GM21717 (cell line): ENCODE results near the gene USPL1.
A peak's percentile ranks its signal among the peaks of the same experiment; 100 is the strongest.
"Not testable (repeated sequence)": the region's sequence is repeated elsewhere in the genome, so short reads cannot be mapped to it uniquely, and the experiment has no call there.

Experiments
- ATAC-seq: cut with Tn5 transposase; IDR thresholded peaks from one replicate; pipeline ENCODE4 v1.9.1; 2021; ENCODE audit warnings: mild to moderate bottlenecking, moderate library complexity; ENCODE audit not compliant: unreplicated experiment

The USPL1 gene

DNA sequence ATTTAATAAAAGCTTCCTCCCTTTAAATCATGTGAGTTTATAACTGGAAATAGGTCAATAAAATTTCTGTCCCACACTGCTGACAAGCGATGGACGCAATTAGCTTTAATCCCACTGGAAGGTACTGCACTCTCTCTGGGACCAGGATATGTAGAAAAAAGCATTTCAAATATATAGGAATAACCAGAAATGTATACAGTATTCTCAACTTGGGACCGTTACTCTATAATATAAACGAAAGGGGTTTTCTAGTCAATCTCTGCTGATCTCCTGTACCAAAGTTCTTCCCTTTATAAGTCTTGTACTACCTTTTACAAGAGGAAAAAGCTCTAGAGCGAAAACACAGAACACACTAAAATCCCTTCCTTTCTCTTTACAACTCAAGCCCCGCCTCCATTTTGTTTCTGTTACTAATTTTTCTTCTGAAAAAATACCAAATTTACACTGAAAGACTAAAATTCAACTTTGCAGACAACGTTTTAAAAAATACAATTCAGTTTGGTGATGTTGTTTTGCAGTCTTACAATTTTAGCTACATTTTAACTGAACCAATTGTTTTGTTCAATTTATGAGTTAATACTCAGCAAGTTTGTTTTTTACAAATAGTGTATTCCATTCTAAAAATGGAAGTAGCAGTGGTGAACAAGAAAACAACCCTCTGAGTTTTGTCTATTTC, 1.7 kb upstream of the USPL1 start:
- ATAC-seq, result no peak

DNA sequence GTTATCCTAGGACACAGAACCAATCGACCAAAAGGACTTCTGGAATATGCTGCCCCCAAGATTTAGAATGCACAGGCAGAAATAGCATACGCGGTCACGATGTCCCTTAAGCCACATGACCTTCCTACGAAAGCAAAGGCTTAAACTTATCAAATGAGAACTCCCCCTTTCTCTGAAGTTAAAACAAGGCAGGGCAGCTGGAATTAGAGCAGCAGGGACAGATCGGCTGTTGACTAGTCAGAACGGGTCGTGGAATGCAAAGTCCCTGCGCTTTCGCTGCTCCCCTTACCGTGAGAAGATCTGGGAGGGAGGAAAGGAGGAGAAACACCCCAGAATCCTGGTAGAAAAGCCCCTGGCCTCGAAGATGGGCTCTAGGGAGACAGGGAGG, 799 bp upstream of the USPL1 start:
- ATAC-seq, result peak; percentile 25

GRCh38 chr13:30618186-30618929, 638 bp downstream of the USPL1 start:
- ATAC-seq, result no peak

DNA sequence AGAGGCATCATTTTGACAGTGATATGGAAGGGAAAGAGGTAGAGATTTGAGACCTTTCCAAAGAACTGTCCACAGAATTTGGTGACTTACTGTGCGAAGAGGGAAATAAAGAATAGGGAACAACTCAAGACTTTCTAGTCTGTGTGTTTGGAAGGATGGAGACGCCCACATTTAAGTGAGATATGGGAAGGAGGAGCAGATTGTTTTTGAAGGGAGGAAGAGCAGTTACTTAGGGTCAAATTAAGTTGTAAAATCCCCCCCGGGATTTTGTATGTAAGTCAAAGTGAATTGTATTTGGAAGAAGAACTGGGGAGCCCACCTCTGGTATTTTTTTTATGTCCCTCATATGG, 1.2 kb downstream of the USPL1 start:
- ATAC-seq, result no peak

- ATAC-seq, result no peak
Observed at GRCh38 chr13:30619731-30620130, 2.0 kb downstream of the USPL1 start.

DNA sequence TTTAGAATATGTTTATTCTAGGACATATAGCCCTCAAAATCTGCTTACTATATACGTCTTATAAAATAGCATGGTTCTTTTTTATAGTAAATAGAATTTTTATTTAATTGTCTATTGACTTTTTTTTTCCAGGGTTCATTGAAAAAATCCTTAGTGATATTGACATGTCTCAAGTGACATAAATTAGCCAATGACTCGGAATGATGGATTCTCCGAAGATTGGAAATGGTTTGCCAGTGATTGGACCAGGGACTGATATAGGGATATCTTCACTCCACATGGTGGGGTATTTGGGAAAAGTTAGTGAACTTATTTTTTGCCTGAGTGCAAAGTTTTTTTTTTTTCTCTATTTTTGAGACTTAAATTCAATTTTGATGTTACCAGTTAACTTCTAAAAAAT, 3.2 kb downstream of the USPL1 start:
- no peak for ATAC-seq

- no peak for ATAC-seq
Observed at GRCh38 chr13:30622551-30622950, 4.8 kb downstream of the USPL1 start.

DNA sequence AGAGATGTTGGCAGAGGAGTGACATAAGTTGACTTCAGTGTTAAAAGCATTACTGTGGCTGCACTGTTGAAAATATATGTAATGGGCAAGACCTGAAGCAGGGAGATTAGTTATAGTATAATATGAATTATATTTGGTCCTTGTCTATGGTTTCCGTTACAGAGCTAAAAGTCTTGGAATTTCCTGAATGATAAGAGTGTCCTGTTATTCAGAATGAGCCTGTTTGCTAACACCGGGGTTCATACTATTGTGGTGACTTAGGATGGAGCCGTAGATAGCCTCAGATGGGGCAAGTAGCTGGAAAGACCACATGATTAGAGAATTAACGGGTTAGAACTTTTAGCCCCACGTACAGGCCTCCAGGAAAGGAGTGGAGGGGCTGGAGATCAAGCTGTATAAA, 5.7 kb downstream of the USPL1 start:
- no peak for ATAC-seq

DNA sequence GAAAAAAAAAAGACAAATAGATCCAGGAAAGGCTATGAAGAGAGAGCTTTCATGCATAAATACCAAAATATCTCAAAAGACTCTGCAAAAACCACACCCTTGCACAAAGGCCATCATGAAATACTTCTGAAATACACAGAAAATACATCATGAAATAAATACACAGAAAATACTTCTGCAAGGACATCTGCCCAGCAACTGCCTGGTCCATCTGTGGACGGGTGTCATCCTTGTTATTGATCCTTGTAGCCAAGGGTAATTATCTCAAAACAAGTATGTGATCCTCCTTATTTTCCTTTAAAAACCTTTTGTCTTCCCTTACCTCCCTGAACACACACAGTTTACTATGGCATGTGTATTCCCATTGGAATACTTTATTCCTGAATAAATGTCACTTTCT, 6.9 kb downstream of the USPL1 start:
- no peak for ATAC-seq

DNA sequence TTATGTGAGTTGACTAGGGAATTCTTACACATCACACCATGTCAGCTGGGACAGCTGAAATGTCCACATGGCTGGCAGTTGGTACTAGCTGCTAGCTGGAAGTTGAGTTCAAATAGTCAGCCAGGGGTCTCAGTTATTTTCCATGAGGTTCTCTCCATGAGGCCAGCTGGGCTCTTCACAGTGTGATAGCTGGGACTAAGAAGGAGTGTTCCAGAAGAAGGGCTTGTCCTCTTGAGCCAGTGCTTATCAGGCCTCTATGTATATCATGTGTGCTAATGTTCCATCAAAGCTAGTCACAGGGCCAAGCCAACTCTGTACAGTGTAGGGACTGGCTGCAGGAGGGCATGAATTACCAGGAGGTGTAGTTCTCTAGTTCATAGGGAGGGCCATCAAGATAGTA, 11.8 kb downstream of the USPL1 start:
- ATAC-seq, result no peak

DNA sequence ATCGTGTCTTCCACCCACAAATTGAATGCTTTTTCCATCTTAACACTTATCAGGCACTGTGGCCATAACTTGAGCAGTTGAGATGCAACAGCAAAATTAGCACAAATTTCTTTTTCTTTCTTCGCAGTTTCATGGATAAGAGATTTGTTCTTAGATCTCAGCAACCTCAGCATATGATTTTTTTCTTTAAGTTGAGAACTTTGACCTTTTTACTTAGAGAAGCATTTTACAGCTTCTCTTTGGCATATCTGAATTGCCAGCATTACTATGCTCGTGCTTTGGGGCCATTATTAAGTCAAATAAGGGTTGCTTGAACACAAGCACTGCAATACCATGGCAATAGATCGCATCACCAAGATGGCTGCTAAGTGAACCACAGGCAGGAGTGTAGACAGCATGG, 16.1 kb downstream of the USPL1 start:
- no peak for ATAC-seq

- ATAC-seq, result no peak
Observed at GRCh38 chr13:30634838-30635237, 17.1 kb downstream of the USPL1 start.

GRCh38 chr13:30638301-30638700, 20.6 kb downstream of the USPL1 start:
- ATAC-seq, result no peak

DNA sequence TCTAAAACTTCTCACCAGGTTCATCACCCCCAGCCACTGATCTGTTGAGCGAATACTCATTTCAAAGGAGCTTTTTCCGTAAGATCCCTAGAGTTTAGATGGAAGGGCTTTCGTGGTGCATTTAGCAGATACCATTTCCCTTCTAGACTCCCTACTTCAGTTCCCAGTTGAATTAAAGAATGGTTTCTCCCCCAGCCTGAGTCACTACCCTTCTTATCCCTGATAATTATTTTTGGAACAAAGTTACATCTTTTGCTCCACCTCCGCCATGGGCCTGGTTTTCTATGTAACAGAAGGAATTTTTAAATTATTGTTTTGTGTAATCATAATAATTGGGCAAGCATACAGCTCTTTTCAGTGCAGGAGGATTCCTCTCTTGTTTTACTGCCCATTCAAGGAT, 22.0 kb downstream of the USPL1 start:
- ATAC-seq, result no peak

DNA sequence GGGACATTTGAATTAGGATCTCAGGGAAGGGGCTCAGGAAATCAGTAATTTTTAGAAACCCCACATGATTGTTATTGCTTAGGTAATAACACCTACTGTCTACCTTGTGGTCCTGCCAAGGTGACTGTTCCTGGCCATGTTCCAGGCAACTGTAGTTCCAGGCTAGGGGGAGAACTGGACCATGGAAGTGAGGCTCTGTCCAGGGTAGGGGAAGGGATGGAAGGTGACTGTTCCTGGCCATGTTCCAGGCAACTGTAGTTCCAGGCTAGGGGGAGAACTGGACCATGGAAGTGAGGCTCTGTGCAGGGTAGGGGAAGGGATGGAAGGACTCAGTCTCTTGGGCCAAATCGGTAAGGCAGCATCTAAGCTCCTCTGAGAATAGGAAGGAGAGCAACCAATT, 23.5 kb downstream of the USPL1 start:
- not testable (repeated sequence) for ATAC-seq

DNA sequence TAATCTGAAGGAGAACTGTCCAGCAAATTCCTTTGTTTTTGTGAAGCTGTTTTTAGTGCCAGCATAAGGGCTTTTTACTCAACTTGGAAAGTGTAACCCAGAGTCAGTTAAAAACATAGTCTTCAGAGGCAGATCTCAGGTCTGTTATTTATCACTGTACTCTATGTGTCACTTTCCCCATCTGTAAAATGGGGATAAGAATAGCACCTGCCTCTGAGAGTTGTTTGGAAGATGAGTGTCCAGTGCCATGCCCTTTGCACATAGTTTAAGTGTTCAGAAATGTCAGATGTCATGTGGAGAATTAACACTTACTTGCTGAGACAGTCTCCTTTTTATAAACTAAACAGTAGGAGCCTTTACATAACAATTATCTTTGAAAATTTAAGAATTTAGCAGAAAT, 27.9 kb downstream of the USPL1 start:
- ATAC-seq, result no peak

- ATAC-seq, result no peak
Observed at GRCh38 chr13:30647420-30647819, 29.7 kb downstream of the USPL1 start.

DNA sequence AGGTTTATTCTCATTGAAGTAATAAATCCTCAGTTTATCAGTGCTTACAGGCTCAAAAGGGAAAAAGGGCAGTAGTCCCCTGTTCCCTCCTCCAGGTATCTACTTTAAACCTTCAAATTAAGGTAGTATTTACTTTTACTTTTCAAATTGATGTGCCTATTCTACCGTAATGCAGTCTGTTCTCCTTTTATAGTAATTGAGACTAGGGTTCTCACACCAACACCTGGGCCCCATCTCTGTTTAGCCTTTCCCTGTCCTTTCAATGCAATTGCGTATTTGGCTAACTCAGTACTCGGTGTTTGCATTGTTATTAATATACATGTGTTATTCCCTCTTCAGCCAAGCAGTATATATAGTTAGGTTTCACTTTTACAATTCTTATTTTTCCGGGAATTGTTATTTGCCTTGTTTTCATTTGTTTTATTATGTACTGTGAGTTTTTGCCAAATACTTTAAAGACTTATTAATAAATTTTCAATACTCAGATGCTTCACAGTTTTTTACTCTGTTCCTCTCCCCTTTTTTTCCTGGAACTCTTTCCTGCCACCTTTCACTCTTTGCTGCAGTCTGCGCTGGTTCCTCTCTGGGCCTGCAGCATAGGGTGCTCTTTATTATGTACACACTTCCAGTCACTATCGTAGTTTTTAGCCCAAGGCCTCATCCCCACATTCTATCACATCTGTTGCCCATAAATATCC, 30.3 kb downstream of the USPL1 start:
- no peak for ATAC-seq

DNA sequence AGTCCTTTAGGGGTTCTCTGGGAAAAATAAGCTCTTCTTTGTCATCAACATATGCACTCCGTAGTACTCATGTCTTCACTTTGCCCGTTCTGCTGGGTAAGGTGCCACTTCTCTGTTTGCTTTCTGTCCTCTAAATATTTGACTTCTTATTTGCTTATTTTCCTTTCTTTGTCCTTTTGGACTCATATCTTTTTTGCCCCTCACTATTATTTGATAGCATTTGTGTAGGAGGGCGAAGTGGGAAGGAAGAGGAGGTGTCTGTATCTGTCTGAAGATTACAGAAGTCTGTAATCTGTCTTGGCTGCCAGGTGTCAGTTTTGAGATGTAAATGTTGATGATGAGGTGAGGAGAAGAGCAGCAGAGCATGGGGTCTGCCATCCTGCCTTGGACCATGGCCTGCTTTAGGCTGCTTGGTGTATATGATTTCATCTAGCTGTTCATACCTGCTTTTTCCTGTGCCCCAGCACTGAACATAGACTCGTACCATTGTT, 30.8 kb downstream of the USPL1 start:
- no peak for ATAC-seq

DNA sequence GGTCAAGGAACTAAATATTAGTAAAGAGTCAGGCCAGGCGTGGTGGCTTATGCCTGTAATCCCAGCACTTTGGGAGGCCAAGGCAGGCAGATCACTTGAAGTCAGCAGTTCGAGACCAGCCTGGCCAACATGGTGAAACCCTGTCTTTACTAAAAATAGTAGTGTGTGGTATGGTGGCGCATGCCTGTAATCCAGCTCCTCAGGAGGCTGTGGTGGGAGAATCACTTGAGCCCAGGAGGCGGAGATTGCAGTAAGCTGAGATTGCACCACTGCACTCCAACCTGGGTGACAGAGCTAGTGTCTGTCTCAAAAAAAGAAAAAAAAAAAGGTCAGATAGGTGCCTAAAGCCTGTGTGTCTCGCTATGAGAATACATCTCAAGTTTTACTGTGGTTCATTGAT, 33.9 kb downstream of the USPL1 start:
- not testable (repeated sequence) for ATAC-seq

GRCh38 chr13:30652746-30653386, 35.1 kb downstream of the USPL1 start:
- no peak for ATAC-seq

- no peak for ATAC-seq
Observed at GRCh38 chr13:30654430-30654829, 36.7 kb downstream of the USPL1 start.
